SU-DHL-6 (cell line): Measurements from ENCODE around the gene TP53BP1.

Experiments
- H2AFZ ChIP-seq: fragments of 200-600 bp; sonication (generic); 2 replicates; pipeline ENCODE4 v1.6.1; 2014; ENCODE audit warnings: low read depth, mild to moderate bottlenecking, moderate library complexity, mixed read lengths, antibody characterized with exemption, low read length; ENCODE audit not compliant: severe bottlenecking
- H3F3A ChIP-seq: fragments of 200-600 bp; shearing (Covaris generic); 2 replicates; pipeline ENCODE4 v1.6.0; 2016; ENCODE audit warnings: antibody characterized with exemption, mild to moderate bottlenecking; ENCODE audit not compliant: insufficient read depth
- H3K27ac ChIP-seq: fragments of 200-600 bp; sonication (generic); 2 replicates; pipeline ENCODE4 v1.5.1; 2016; ENCODE audit warnings: low read depth, mild to moderate bottlenecking, low read length, moderate library complexity, mixed read lengths
- H3K27me3 ChIP-seq: fragments of 200-600 bp; sonication (generic), shearing (Covaris generic); 2 replicates; pipeline ENCODE4 v1.6.0; 2014; ENCODE audit warnings: mild to moderate bottlenecking, low read length
- H3K36me3 ChIP-seq: fragments of 200-600 bp; sonication (generic); 2 replicates; pipeline ENCODE4 v1.6.1; 2014; ENCODE audit warnings: mild to moderate bottlenecking, low read length, mixed read lengths
- H3K4me2 ChIP-seq: fragments of 300-600, 200-600 bp; shearing (Covaris generic), sonication (generic); 2 replicates; pipeline ENCODE4 v1.6.0; 2014; ENCODE audit warnings: low read length, low read depth, mild to moderate bottlenecking; ENCODE audit not compliant: poor library complexity, severe bottlenecking
- H3K4me3 ChIP-seq: fragments of 200-600 bp; sonication (generic); 2 replicates; pipeline ENCODE4 v1.5.1; 2014; ENCODE audit warnings: antibody characterized with exemption, low read length, mild to moderate bottlenecking, mixed read lengths; ENCODE audit not compliant: insufficient read depth, poor library complexity, severe bottlenecking
- H3K79me2 ChIP-seq: fragments of 200-600 bp; sonication (generic); 2 replicates; pipeline ENCODE4 v1.6.1; 2014; ENCODE audit warnings: mild to moderate bottlenecking, low read length, moderate library complexity; ENCODE audit not compliant: insufficient read depth
- H3K9ac ChIP-seq: fragments of 200-600 bp; sonication (generic); 2 replicates; pipeline ENCODE4 v1.7.0; 2014; ENCODE audit warnings: mild to moderate bottlenecking, low read length
- H3K9me2 ChIP-seq: fragments of 200-600 bp; sonication (generic); replicated peaks from 2 replicates; pipeline ENCODE4 v1.6.1; 2014; ENCODE audit warnings: low read length; ENCODE audit not compliant: insufficient read depth
- H3K9me3 ChIP-seq: fragments of 200-600 bp; sonication (generic); 2 replicates; pipeline ENCODE4 v1.6.1; 2014; ENCODE audit warnings: low read length, mixed read lengths; ENCODE audit not compliant: insufficient read depth
- H4K20me1 ChIP-seq: fragments of 200-600 bp; sonication (generic); 2 replicates; pipeline ENCODE4 v1.6.1; 2014; ENCODE audit warnings: low read depth, mild to moderate bottlenecking, antibody characterized with exemption, low read length, moderate library complexity, mixed read lengths
- CTCF ChIP-seq: fragments of 200-600 bp; sonication (generic); IDR thresholded peaks from one replicate; pipeline ENCODE4 v1.5.1; 2017; ENCODE audit warnings: antibody characterized with exemption, mild to moderate bottlenecking, low read length, moderate library complexity; ENCODE audit not compliant: insufficient read depth, poor library complexity, severe bottlenecking
- EZH2phosphoT487 ChIP-seq: fragments of 200-600 bp; sonication (generic), shearing (Covaris generic); conservative IDR thresholded peaks from 2 replicates; pipeline ENCODE4 v1.6.1; 2018; ENCODE audit warnings: mild to moderate bottlenecking, antibody characterized with exemption, low read length, moderate library complexity, mixed read lengths

The TP53BP1 gene

GRCh38 chr15:43383070-43383469 is 109.9 kb downstream of the TP53BP1 start:
- peaks cover 51% of the 10 kb centered on the region for H3K36me3 ChIP-seq
- H3K4me2 ChIP-seq, result no peak overlapping the region
- H3K27me3 ChIP-seq, result no peaks in the 10 kb centered on the region

GRCh38 chr15:43382310-43382709 is 110.6 kb downstream of the TP53BP1 start:
- H4K20me1 ChIP-seq, result no peaks in the 10 kb centered on the region
- H3K27ac ChIP-seq, result no peak overlapping the region
- H3F3A ChIP-seq, result no peaks in the 10 kb centered on the region
- no peak for TF ChIP-seq CTCF
- TF ChIP-seq EZH2phosphoT487, result no peak
- no peak overlapping the region for H3K4me2 ChIP-seq
- H2AFZ ChIP-seq, result no peak overlapping the region
- H3K36me3 ChIP-seq, result peaks cover 54% of the 10 kb centered on the region
- H3K9me2 ChIP-seq, result no peaks in the 10 kb centered on the region
- no peak overlapping the region for H3K4me3 ChIP-seq
- H3K9ac ChIP-seq, result no peak overlapping the region
- no peaks in the 10 kb centered on the region for H3K27me3 ChIP-seq
- H3K79me2 ChIP-seq, result peaks cover 13% of the 10 kb centered on the region; the same call in 1 of the 2 replicates
- H3K9me3 ChIP-seq, result no peaks in the 10 kb centered on the region

More at GRCh38 chr15:43383070-43383469, 109.9 kb downstream of the TP53BP1 start:
- Histone ChIP-seq H3K79me2 (peaks cover 8% of the 10 kb centered on the region; the same call in 1 of the 2 replicates), H3K9ac (no peak overlapping the region), H3K9me3 (no peaks in the 10 kb centered on the region), H4K20me1 (no peaks in the 10 kb centered on the region), H2AFZ (no peak overlapping the region), H3K9me2 (no peaks in the 10 kb centered on the region), H3K27ac (no peak overlapping the region), H3K4me3 (no peak overlapping the region), H3F3A (0 out of 2 replicates have a peak, but pooled peaks cover under 1% of the 10 kb centered on the region)
- no peak for TF ChIP-seq EZH2phosphoT487
- no peak for TF ChIP-seq CTCF

- Histone ChIP-seq H2AFZ (no peak overlapping the region), H4K20me1 (no peaks in the 10 kb centered on the region), H3K27ac (no peak overlapping the region), H3K79me2 (peaks cover 24% of the 10 kb centered on the region), H3K4me3 (no peak overlapping the region), H3K36me3 (peaks cover 37% of the 10 kb centered on the region), H3K9me2 (no peaks in the 10 kb centered on the region), H3K4me2 (no peak overlapping the region), H3K27me3 (no peaks in the 10 kb centered on the region), H3F3A (peaks cover 4% of the 10 kb centered on the region; the same call in 1 of the 2 replicates), H3K9me3 (no peaks in the 10 kb centered on the region), H3K9ac (no peak overlapping the region)
- TF ChIP-seq CTCF (no peak), EZH2phosphoT487 (no peak)
Observed at GRCh38 chr15:43378601-43379000, 114.4 kb downstream of the TP53BP1 start.
